WERI-Rb-1 (cell line): ENCODE results near the gene TRDMT1.
"Not testable (repeated sequence)": the region's sequence is repeated elsewhere in the genome, so short reads cannot be mapped to it uniquely, and the experiment has no call there.

Experiments
- DNase-seq: peaks from one replicate; pipeline ENCODE4 v3.0.0-alpha.2; 2020
- H3K27ac ChIP-seq: fragments of 250-450 bp; sonication (Bioruptor Pico); 2 replicates; pipeline ENCODE4 v1.5.1; 2020; ENCODE audit warnings: mild to moderate bottlenecking, moderate library complexity
- H3K27me3 ChIP-seq: fragments of 250-450 bp; sonication (Bioruptor Pico); 2 replicates; pipeline ENCODE4 v1.5.1; 2021; ENCODE audit warnings: mild to moderate bottlenecking, low read depth, moderate library complexity; ENCODE audit not compliant: insufficient read depth, severe bottlenecking
- H3K36me3 ChIP-seq: fragments of 250-450 bp; sonication (Bioruptor Pico); 2 replicates; pipeline ENCODE4 v1.5.1; 2020; ENCODE audit warnings: mild to moderate bottlenecking, moderate library complexity
- H3K4me3 ChIP-seq: 2 replicates; pipeline ENCODE4 v1.5.1; 2011; ENCODE audit warnings: low read depth, mild to moderate bottlenecking, control low read depth, low read length
- H3K9me3 ChIP-seq: fragments of 250-450 bp; sonication (Bioruptor Pico); 2 replicates; pipeline ENCODE4 v1.5.1; 2021; ENCODE audit warnings: mild to moderate bottlenecking, moderate library complexity; ENCODE audit not compliant: severe bottlenecking
- CTCF ChIP-seq: IDR thresholded peaks from 2 replicates; pipeline ENCODE4 v1.5.1; 2011; ENCODE audit warnings: low read depth, mild to moderate bottlenecking, control low read depth, inconsistent platforms, low read length

The TRDMT1 gene

GRCh38 chr10:17115683-17116082, 85.8 kb downstream of the TRDMT1 start:
- Histone ChIP-seq H3K27ac (no peak overlapping the region), H3K36me3 (no peaks in the 10 kb centered on the region), H3K9me3 (no peaks in the 10 kb centered on the region), H3K27me3 (no peaks in the 10 kb centered on the region), H3K4me3 (no peak overlapping the region)
- DNase-seq, result no peak
- TF ChIP-seq CTCF, result no peak

- H3K9me3 ChIP-seq, H3K4me3 ChIP-seq, H3K36me3 ChIP-seq, H3K27ac ChIP-seq, H3K27me3 ChIP-seq, DNase-seq: not testable (repeated sequence)
These were observed 86.5 kb downstream of the TRDMT1 start for GRCh38 chr10:17114878-17115444.

- Histone ChIP-seq H3K9me3 (no peaks in the 10 kb centered on the region), H3K4me3 (no peak overlapping the region), H3K27me3 (no peaks in the 10 kb centered on the region), H3K36me3 (no peaks in the 10 kb centered on the region), H3K27ac (no peak overlapping the region)
- no peak for DNase-seq
- TF ChIP-seq CTCF, result no peak
These were observed 87.5 kb downstream of the TRDMT1 start for GRCh38 chr10:17113889-17114540.

GRCh38 chr10:17113346-17113745, 88.1 kb downstream of the TRDMT1 start:
- TF ChIP-seq CTCF, result no peak
- no peak overlapping the region for H3K27ac ChIP-seq
- no peaks in the 10 kb centered on the region for H3K9me3 ChIP-seq
- no peak overlapping the region for H3K4me3 ChIP-seq
- no peak for DNase-seq
- H3K27me3 ChIP-seq, result no peaks in the 10 kb centered on the region
- no peaks in the 10 kb centered on the region for H3K36me3 ChIP-seq

GRCh38 chr10:17112566-17112965, 88.9 kb downstream of the TRDMT1 start:
- TF ChIP-seq CTCF, result no peak
- Histone ChIP-seq H3K27me3 (no peaks in the 10 kb centered on the region), H3K4me3 (no peak overlapping the region), H3K36me3 (no peaks in the 10 kb centered on the region), H3K27ac (no peak overlapping the region), H3K9me3 (no peaks in the 10 kb centered on the region)
- no peak for DNase-seq

- Histone ChIP-seq H3K27me3 (no peaks in the 10 kb centered on the region), H3K4me3 (no peak overlapping the region), H3K36me3 (no peaks in the 10 kb centered on the region), H3K9me3 (no peaks in the 10 kb centered on the region), H3K27ac (no peak overlapping the region)
- DNase-seq, result no peak
- no peak for TF ChIP-seq CTCF
These were observed 91.8 kb downstream of the TRDMT1 start for GRCh38 chr10:17109475-17110207.
